Hematopoietic multipotent progenitor cell (in vitro differentiated cells): ENCODE measurements around the gene PLCH1. TPM values are rescaled to one million over a fixed set of nuclear protein-coding genes. Genes with fewer than 3 reads are reported as not detected.

Source experiments
- DNase-seq, 3 donors: peaks; one replicate each; pipeline ENCODE4 v3.0.0-alpha.2; 2011 to 2015; ENCODE audit warnings: low read depth in 2 of 3, low spot score in 2 of 3
- total RNA-seq: library from RNA; depleted of rRNA; stranded (reverse); fragments of >200 nt; gene quantifications from one replicate; pipeline ENCODE4 v1.2.3, GENCODE V29; 2012

PLCH1 gene, protein sequence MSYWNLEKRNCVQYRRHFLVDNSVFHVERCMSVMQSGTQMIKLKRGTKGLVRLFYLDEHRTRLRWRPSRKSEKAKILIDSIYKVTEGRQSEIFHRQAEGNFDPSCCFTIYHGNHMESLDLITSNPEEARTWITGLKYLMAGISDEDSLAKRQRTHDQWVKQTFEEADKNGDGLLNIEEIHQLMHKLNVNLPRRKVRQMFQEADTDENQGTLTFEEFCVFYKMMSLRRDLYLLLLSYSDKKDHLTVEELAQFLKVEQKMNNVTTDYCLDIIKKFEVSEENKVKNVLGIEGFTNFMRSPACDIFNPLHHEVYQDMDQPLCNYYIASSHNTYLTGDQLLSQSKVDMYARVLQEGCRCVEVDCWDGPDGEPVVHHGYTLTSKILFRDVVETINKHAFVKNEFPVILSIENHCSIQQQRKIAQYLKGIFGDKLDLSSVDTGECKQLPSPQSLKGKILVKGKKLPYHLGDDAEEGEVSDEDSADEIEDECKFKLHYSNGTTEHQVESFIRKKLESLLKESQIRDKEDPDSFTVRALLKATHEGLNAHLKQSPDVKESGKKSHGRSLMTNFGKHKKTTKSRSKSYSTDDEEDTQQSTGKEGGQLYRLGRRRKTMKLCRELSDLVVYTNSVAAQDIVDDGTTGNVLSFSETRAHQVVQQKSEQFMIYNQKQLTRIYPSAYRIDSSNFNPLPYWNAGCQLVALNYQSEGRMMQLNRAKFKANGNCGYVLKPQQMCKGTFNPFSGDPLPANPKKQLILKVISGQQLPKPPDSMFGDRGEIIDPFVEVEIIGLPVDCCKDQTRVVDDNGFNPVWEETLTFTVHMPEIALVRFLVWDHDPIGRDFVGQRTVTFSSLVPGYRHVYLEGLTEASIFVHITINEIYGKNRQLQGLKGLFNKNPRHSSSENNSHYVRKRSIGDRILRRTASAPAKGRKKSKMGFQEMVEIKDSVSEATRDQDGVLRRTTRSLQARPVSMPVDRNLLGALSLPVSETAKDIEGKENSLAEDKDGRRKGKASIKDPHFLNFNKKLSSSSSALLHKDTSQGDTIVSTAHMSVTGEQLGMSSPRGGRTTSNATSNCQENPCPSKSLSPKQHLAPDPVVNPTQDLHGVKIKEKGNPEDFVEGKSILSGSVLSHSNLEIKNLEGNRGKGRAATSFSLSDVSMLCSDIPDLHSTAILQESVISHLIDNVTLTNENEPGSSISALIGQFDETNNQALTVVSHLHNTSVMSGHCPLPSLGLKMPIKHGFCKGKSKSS (N-terminal part only)
- total RNA-seq: 1.1 TPM

DNA sequence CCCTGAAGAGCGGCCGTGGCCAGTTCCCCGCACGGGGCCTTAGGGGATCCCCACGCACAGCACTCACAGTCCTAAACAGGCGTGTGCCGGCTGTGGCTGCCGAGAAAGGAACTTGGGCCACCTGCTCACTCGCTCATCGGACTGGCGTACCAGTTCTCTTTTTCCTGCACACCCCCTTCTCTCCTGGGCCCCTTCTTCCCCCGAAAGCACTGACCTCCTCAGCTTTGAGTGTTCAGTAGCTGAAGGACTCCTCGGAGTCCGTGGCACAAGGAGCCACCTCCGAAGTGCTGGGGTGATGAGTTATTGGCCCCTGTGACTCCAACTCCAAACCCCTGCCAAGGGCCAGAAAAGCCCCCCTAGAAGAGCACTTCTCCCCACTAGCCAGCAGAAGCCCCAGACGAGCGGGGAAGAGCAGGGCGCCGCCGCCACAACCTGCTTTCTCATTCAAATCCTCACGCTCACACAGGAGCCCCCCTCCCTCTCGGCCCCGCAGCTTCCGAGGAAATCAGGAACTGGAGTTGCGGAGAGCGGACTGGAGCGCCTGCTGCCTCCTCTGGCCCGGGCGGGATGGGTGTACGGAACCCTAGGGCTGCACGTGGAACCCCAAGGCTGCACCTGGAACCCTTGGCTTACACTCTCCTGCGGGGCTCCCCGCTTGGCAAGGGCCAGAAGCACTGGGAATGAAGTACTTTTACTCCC lies at the start of gene PLCH1:
Gene PLCH1, minus strand, starts transcription at position 446 of the 699 bp plus-strand sequence. CDS start 40,847 bp downstream, outside the sequence.
- DNase-seq: peak in 2 of 3 donors; percentile 70 to 82

GRCh38 chr3:155792532-155792931 lies 47.7 kb upstream of the PLCH1 start:
- no peak for DNase-seq

DNA sequence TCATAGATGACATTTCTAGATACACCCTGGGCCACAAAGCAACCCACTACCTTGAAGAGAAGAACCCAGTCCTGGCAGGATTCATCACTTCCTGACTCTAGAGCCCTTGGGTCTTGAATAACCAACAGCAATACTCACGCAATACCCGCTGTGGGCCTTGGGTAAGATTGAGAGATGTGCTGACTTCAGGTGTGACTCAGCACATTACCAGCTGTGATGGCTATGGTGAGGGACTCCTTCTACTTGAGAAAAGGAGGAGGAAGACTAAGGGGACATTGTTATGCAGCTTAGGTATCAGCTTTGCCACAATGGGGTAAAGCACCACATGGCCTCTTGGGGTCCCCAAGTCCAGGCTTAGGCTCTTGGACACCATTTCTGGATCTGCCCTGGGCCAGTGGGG lies 46.3 kb upstream of the PLCH1 start:
- peak in 1 of 3 donors; percentile 14 for DNase-seq

DNA sequence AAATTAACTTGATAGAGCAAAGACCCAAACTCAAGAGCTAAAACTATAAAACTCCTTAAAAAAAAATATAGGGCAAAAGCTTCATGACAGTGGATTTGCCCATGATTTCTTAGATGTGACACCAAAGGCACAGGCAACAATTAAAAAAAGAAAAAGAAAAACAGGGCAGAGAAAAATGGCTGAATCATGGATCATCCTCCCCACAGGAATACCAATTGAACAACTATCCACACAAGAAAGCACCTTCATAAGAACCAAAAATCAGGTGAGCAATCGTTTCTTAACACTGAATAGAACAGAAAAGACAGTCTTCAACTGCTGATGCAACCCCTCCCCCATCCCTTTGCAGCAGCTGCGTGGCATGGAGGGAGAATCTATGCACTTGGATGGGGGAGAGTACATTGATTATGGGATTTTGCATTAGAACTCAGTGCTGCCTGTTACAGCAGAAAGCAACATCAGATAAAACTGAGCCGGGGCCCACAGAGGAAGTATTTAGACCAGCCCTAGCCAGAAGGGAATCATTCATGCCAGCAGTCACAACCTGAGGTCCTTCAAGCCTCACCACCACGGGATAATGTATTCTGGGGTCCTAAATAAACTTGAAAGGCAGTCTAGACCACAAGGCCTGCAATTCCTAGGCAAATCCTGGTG lies 45.5 kb upstream of the PLCH1 start:
- peak in 1 of 3 donors; percentile 11 for DNase-seq

DNA sequence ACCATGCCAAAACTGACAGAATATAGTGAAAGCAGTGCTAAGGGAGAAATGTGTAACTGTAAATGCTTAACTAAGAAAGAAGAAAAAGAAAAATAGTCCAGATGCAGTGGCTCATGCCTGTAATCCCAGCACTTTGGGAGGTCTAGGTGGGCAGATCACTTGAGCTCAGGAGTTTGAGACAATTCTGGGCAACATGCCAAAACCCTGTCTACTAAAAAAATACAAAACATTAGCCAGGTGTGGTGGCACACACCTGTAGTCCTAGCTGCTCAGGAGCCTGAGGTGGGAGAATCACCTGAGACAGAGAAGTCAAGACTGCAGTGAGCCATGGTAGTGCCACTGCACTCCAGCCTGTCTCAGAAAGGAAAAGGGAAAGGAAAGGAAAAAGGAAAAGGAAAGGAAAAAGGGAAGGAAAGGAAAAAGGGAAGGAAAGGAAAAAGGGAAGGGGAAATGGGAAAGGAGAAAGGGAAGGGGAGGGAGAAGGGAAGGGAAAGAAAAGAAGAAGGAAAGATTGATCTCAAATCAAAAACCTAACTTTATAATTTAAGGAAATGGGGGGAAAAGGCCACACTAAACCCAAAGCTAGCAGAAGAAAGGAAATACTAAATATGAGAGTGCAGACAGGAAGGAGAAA lies 40.9 kb upstream of the PLCH1 start:
- no peak for DNase-seq

DNA sequence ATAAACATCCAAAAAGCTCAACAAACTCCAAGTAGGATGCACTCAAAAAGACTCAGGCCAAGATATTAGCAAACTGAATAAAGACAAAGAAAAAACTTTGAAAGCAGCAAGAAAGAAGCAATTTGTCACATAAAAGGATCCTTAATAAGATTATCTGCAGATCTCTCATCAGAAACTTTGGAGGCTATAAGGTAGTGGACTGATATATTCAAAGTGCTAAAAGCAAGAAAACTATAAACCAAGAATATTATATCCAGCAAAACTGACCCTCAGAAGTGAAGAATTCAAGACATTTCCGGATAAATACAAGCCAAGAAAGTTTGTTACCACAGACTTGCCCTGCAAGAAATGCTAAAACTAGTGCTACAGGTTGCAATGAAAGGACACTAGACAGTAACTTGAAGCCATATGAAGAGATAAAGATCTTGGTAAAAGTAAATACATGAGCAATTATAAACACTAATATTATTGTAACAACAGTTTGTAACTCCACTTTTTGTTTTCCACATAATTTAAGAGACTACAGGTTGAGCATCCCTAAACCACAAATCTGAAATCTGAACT lies 37.6 kb upstream of the PLCH1 start:
- DNase-seq: peak in 1 of 3 donors; percentile 20

- no peak for DNase-seq
Measured at GRCh38 chr3:155780291-155780690, 35.4 kb upstream of the PLCH1 start.

- no peak for DNase-seq
Measured at GRCh38 chr3:155778462-155778861, 33.6 kb upstream of the PLCH1 start.

GRCh38 chr3:155772801-155773200 lies 27.9 kb upstream of the PLCH1 start:
- DNase-seq: no peak

- DNase-seq: no peak
Measured at GRCh38 chr3:155771126-155771525, 26.3 kb upstream of the PLCH1 start.

- no peak for DNase-seq
Measured at GRCh38 chr3:155766206-155766605, 21.3 kb upstream of the PLCH1 start.

- DNase-seq: peak in 1 of 3 donors; percentile 26
Measured at GRCh38 chr3:155763870-155764463, 19.1 kb upstream of the PLCH1 start.

GRCh38 chr3:155760653-155761052 lies 15.8 kb upstream of the PLCH1 start:
- no peak for DNase-seq

- DNase-seq: no peak
Measured at GRCh38 chr3:155757577-155757976, 12.7 kb upstream of the PLCH1 start.

- peak in 2 of 3 donors; percentile 32 to 61 for DNase-seq
Measured at GRCh38 chr3:155753038-155753639, 8.3 kb upstream of the PLCH1 start.

- no peak for DNase-seq
Measured at GRCh38 chr3:155748611-155749365, 3.9 kb upstream of the PLCH1 start.

- DNase-seq: no peak
Measured at GRCh38 chr3:155747946-155748290, 3.0 kb upstream of the PLCH1 start.
